Keratinocyte (primary cell): Measurements from ENCODE around the gene UBE2D2. TPM values are rescaled to one million over a fixed set of nuclear protein-coding genes. Genes with fewer than 3 reads are reported as not detected.
A peak's percentile ranks its signal among the peaks of the same experiment; 100 is the strongest.
"Not testable (repeated sequence)": the region's sequence is repeated elsewhere in the genome, so short reads cannot be mapped to it uniquely, and the experiment has no call there.

ENCODE experiments used
- DNase-seq: peaks from one replicate; pipeline ENCODE4 v3.0.0-alpha.2; 2011; ENCODE audit warnings: low read depth, missing footprints, low spot score
- FAIRE-seq: peaks from 2 replicates; lab custom pipeline; 2011; peaks lifted over from hg19 to GRCh38; lab: Jason Lieb, UNC
- H2AFZ ChIP-seq: 2 replicates; pipeline ENCODE4 v1.6.0; 2012; ENCODE audit warnings: low read length, control low read depth, inconsistent platforms; ENCODE audit not compliant: control insufficient read depth
- H3K27ac ChIP-seq: 2 replicates; pipeline ENCODE4 v1.5.1; 2011; ENCODE audit warnings: low read length; ENCODE audit not compliant: control insufficient read depth, insufficient read depth
- H3K27me3 ChIP-seq: 3 replicates; pipeline ENCODE4 v1.6.0; 2011; ENCODE audit warnings: low read length; ENCODE audit not compliant: control insufficient read depth, insufficient read depth; ENCODE audit errors: extremely low read depth
- H3K36me3 ChIP-seq, 2 experiments: 2 replicates in 1 of 2; 3 replicates in 1 of 2; pipeline ENCODE4 v1.5.1; 2011; ENCODE audit warnings: low read length in 2 of 2, mild to moderate bottlenecking in 1 of 2; ENCODE audit not compliant: control insufficient read depth in 2 of 2, insufficient read depth in 2 of 2; ENCODE audit errors: extremely low read depth in 1 of 2
- H3K4me1 ChIP-seq: 3 replicates; pipeline ENCODE4 v1.5.1; 2011; ENCODE audit warnings: low read length; ENCODE audit not compliant: control insufficient read depth, insufficient read depth; ENCODE audit errors: extremely low read depth
- H3K4me2 ChIP-seq: 3 replicates; pipeline ENCODE4 v1.6.0; 2011; ENCODE audit warnings: low read depth, low read length; ENCODE audit not compliant: control insufficient read depth, insufficient read depth; ENCODE audit errors: extremely low read depth
- H3K4me3 ChIP-seq, 3 experiments: fragments of 200-600 bp in 1 of 3; sonication (generic) in 1 of 3; 2 replicates in 2 of 3; 3 replicates in 1 of 3; pipeline ENCODE4 v1.5.1; 2011 to 2016; ENCODE audit warnings: low read length in 3 of 3, mild to moderate bottlenecking in 3 of 3, control low read depth in 2 of 3, inconsistent platforms in 1 of 3, low read depth in 1 of 3, mixed read lengths in 1 of 3, mixed run types in 1 of 3, moderate library complexity in 1 of 3; ENCODE audit not compliant: control insufficient read depth in 2 of 3, insufficient read depth in 2 of 3; ENCODE audit errors: extremely low read depth in 1 of 3
- H3K79me2 ChIP-seq: 2 replicates; pipeline ENCODE4 v1.6.0; 2012; ENCODE audit warnings: low read length; ENCODE audit not compliant: control insufficient read depth, insufficient read depth
- H3K9ac ChIP-seq: 3 replicates; pipeline ENCODE4 v1.6.0; 2011; ENCODE audit warnings: low read length; ENCODE audit not compliant: control insufficient read depth, insufficient read depth; ENCODE audit errors: extremely low read depth
- H3K9me1 ChIP-seq: 3 replicates; pipeline ENCODE4 v1.6.0; 2011; ENCODE audit warnings: low read length; ENCODE audit not compliant: control insufficient read depth, insufficient read depth; ENCODE audit errors: extremely low read depth
- H3K9me3 ChIP-seq: 2 replicates; pipeline ENCODE4 v1.5.1; 2012; ENCODE audit warnings: low read depth, low read length; ENCODE audit not compliant: control insufficient read depth
- H4K20me1 ChIP-seq: 3 replicates; pipeline ENCODE4 v1.6.0; 2011; ENCODE audit warnings: low read length; ENCODE audit not compliant: control insufficient read depth, insufficient read depth; ENCODE audit errors: extremely low read depth
- EZH2 ChIP-seq: IDR thresholded peaks from one replicate; pipeline ENCODE4 v1.6.1; 2012; ENCODE audit warnings: inconsistent platforms, mild to moderate bottlenecking, low read length, moderate library complexity
- dilution Hi-C: fragments of 300-500 bp; cut with MboI; formaldehyde crosslinking; loops from one replicate; pipeline ENCODE4 v1.7.0; 2020; ENCODE audit warnings: low sequenced_read_pairs; ENCODE audit not compliant: extremely low pct_ligation_motif_present
- polyA plus RNA-seq, 5 experiments: library from polyadenylated mRNA; depleted of rRNA in 3 of 5; stranded (reverse) in 3 of 5; stranded (forward) in 1 of 5; unstranded in 1 of 5; fragments of >200 nt; gene quantifications; 1 replicate in 1 of 5; 2 replicates in 3 of 5; 3 replicates in 1 of 5; pipeline versions ENCODE4 v1.2.1 to v1.2.3, GENCODE V29; 2011 to 2012; ENCODE audit warnings: missing spikeins in 2 of 5, low read depth in 1 of 5, low replicate concordance in 1 of 5
- TF ChIP-seq, protein P1 (sequence below), 3 experiments: IDR thresholded peaks in 1 of 3; conservative IDR thresholded peaks in 1 of 3; optimal IDR thresholded peaks in 1 of 3; 2 replicates in 2 of 3; 3 replicates in 1 of 3; pipeline versions ENCODE3 to v1.5.1; 2011; ENCODE audit warnings: low read length in 3 of 3, mild to moderate bottlenecking in 3 of 3, moderate library complexity in 2 of 3, control low read depth in 1 of 3, inconsistent platforms in 1 of 3; ENCODE audit not compliant: insufficient read depth in 2 of 3; ENCODE audit errors: extremely low read depth in 1 of 3

Gene UBE2D2
- polyA plus RNA-seq, 1 donor (not counting 4 experiments of a cell fraction or from before 2014, with no cell fraction given), result 127 TPM

DNA sequence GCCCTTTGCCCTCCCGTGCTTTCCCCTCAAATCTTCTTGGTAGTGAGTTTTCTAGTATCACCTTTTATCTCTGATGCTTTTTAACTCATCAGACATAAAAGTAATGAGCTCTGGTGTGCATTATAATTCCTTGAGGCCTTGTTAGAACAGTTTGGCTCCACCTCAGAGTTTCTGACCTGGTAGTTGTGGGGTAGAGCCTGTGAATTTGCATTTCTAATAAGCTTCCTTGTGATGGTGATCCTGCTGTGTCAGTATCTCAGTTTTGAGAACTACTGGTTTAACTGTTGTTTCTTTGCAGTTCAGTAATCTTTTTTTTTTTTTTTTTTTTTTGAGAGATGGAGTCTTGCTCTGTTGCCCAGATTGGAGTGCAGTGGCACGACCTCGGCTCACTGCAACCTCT, 31.1 kb downstream of the UBE2D2 start:
- Histone ChIP-seq H3K4me2 (no peak overlapping the region), H3K36me3 (peaks cover 0 to 2% of the 10 kb centered on the region in 2 experiments)
- no peak for DNase-seq

DNA sequence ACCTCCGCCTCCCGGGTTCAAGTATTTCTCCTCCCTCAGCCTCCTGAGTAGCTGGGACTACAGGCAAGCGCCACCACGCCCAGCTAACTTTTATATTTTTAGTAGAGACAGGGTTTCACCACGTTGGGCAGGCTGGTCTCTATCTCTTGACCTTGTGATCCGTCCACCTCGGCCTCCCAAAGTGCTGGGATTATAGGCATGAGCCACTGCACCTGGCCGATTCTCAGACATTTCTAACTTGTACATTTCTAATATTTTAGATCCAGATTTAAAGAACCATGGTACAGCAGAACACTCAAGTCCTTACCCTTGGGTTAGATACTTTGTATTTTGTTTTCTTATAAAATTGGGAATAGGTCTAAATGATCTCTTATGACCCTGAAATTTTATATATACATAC, 31.9 kb downstream of the UBE2D2 start:
- not testable (repeated sequence) for FAIRE-seq

More for the DNA sequence above, 31.1 kb downstream of the UBE2D2 start:
- H3K4me3 ChIP-seq, result no peak overlapping the region
- no peaks in the 10 kb centered on the region for H3K27me3 ChIP-seq
- dilution Hi-C loops, result no loop called here
- TF ChIP-seq, protein P1, sequence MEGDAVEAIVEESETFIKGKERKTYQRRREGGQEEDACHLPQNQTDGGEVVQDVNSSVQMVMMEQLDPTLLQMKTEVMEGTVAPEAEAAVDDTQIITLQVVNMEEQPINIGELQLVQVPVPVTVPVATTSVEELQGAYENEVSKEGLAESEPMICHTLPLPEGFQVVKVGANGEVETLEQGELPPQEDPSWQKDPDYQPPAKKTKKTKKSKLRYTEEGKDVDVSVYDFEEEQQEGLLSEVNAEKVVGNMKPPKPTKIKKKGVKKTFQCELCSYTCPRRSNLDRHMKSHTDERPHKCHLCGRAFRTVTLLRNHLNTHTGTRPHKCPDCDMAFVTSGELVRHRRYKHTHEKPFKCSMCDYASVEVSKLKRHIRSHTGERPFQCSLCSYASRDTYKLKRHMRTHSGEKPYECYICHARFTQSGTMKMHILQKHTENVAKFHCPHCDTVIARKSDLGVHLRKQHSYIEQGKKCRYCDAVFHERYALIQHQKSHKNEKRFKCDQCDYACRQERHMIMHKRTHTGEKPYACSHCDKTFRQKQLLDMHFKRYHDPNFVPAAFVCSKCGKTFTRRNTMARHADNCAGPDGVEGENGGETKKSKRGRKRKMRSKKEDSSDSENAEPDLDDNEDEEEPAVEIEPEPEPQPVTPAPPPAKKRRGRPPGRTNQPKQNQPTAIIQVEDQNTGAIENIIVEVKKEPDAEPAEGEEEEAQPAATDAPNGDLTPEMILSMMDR (optimal IDR thresholded peaks at IDR 0.05 in 1 of 3, IDR thresholded peaks at IDR 0.05 in 1 of 3, conservative IDR thresholded peaks at IDR 0.05 in 1 of 3; ENCODE audit: extremely low read depth in 1 of 3, insufficient read depth in 2 of 3, low read length in 3 of 3), result no peak
- no peak for TF ChIP-seq EZH2
- no peaks in the 10 kb centered on the region for H4K20me1 ChIP-seq
- no peak overlapping the region for H2AFZ ChIP-seq
- H3K9me3 ChIP-seq, result no peaks in the 10 kb centered on the region
- H3K27ac ChIP-seq, result no peak overlapping the region
- no peaks in the 10 kb centered on the region for H3K9me1 ChIP-seq
- H3K79me2 ChIP-seq, result peaks cover 84% of the 10 kb centered on the region
- H3K4me1 ChIP-seq, result peaks cover 9% of the 10 kb centered on the region
- H3K9ac ChIP-seq, result no peak overlapping the region
- FAIRE-seq, result no peak

GRCh38 chr5:139593716-139594319, 32.7 kb downstream of the UBE2D2 start:
- peak overlapping the region; percentile 72 for H3K27ac ChIP-seq
- dilution Hi-C loops, result no loop called here
- DNase-seq (no peak), FAIRE-seq (peak; percentile 39)
- TF ChIP-seq, protein P1 (optimal IDR thresholded peaks at IDR 0.05 in 1 of 3, IDR thresholded peaks at IDR 0.05 in 1 of 3, conservative IDR thresholded peaks at IDR 0.05 in 1 of 3; ENCODE audit: extremely low read depth in 1 of 3, insufficient read depth in 2 of 3, low read length in 3 of 3), result no peak
- TF ChIP-seq EZH2, result no peak
- H3K9me1 ChIP-seq, result no peaks in the 10 kb centered on the region
- H3K79me2 ChIP-seq, result peaks cover 84% of the 10 kb centered on the region
- H3K27me3 ChIP-seq, result no peaks in the 10 kb centered on the region
- H2AFZ ChIP-seq, result no peak overlapping the region
- H3K9me3 ChIP-seq, result no peaks in the 10 kb centered on the region
- H3K9ac ChIP-seq, result peak overlapping the region; percentile 44
- peak overlapping the region; percentile 59 for H3K4me2 ChIP-seq
- peaks cover 9% of the 10 kb centered on the region for H3K4me1 ChIP-seq
- H3K4me3 ChIP-seq, result no peak overlapping the region
- H3K36me3 ChIP-seq, result peaks cover 0 to 2% of the 10 kb centered on the region in 2 experiments
- H4K20me1 ChIP-seq, result no peaks in the 10 kb centered on the region

More for the DNA sequence above, 31.9 kb downstream of the UBE2D2 start:
- peak overlapping the region; percentile 72 for H3K27ac ChIP-seq
- DNase-seq, H3K27me3 ChIP-seq, H3K9me3 ChIP-seq, H3K4me2 ChIP-seq, H4K20me1 ChIP-seq, H3K4me3 ChIP-seq, H3K36me3 ChIP-seq, H2AFZ ChIP-seq, H3K9ac ChIP-seq, dilution Hi-C loops, H3K4me1 ChIP-seq, H3K9me1 ChIP-seq: not testable (repeated sequence)
- peaks cover 84% of the 10 kb centered on the region for H3K79me2 ChIP-seq
